ENCODE data around the gene GALT. TPM values are rescaled to one million over a fixed set of nuclear protein-coding genes. Genes with fewer than 3 reads are reported as not detected.

The GALT gene
- total and polyA plus RNA-seq, 2 of the 13 experiments (the other 11 are each of a cell fraction or from before 2014, with no cell fraction given): 40.4 to 46.3 TPM

- TF ChIP-seq ZNF142 (CRISPR knock-in tag; IDR thresholded peaks at IDR 0.05) (no peak), ZEB1 (IDR thresholded peaks at IDR 0.05; ENCODE audit: insufficient replicate concordance, low read depth) (no peak), TBP (CRISPR knock-in tag; IDR thresholded peaks at IDR 0.05) (no peak), SSRP1 (CRISPR knock-in tag; IDR thresholded peaks at IDR 0.05) (no peak), ZNF790 (CRISPR knock-in tag; IDR thresholded peaks at IDR 0.05; ENCODE audit: borderline replicate concordance) (no peak), ZNF784 (CRISPR knock-in tag; IDR thresholded peaks at IDR 0.05; ENCODE audit: borderline replicate concordance) (no peak), ZNF318 (CRISPR knock-in tag; IDR thresholded peaks at IDR 0.05) (no peak), DPF2 (CRISPR knock-in tag; IDR thresholded peaks at IDR 0.05; ENCODE audit: borderline replicate concordance, low read depth) (no peak), RAD21 (CRISPR knock-in tag; IDR thresholded peaks at IDR 0.05) (peak; percentile 98), NFYB (CRISPR knock-in tag; IDR thresholded peaks at IDR 0.05) (no peak), FOXP4 (CRISPR knock-in tag; IDR thresholded peaks at IDR 0.05) (no peak), U2AF2 (IDR thresholded peaks at IDR 0.05; ENCODE audit: low read depth, low read length) (no peak)
Measured at GRCh38 chr9:34675048-34675714, 28.7 kb downstream of the GALT start (continued).

All from HepG2 (cell line).